GM10266 (cell line): ENCODE measurements around the gene MLLT10.
"Not testable (repeated sequence)": the region's sequence is repeated elsewhere in the genome, so short reads cannot be mapped to it uniquely, and the experiment has no call there.

Experiments used
- DNase-seq: peaks from one replicate; pipeline ENCODE4 v3.0.0; 2012; ENCODE audit errors: extremely low spot score
- CTCF ChIP-seq: IDR thresholded peaks from 2 replicates; pipeline ENCODE4 v1.5.1; 2012; ENCODE audit warnings: mild to moderate bottlenecking, low read depth; ENCODE audit not compliant: control insufficient read depth, insufficient read depth; ENCODE audit errors: missing control alignments

The MLLT10 gene

GRCh38 chr10:21707498-21707897 lies 173.5 kb downstream of the MLLT10 start:
- TF ChIP-seq CTCF = no peak
- DNase-seq = no peak

GRCh38 chr10:21712975-21713374 lies 178.9 kb downstream of the MLLT10 start:
- DNase-seq = no peak
- no peak for TF ChIP-seq CTCF

GRCh38 chr10:21715531-21716195 lies 181.6 kb downstream of the MLLT10 start:
- TF ChIP-seq CTCF = no peak
- DNase-seq = no peak

GRCh38 chr10:21717437-21718054 lies 183.5 kb downstream of the MLLT10 start:
- DNase-seq = not testable (repeated sequence)

- TF ChIP-seq CTCF = no peak
- DNase-seq = no peak
These were observed 185.5 kb downstream of the MLLT10 start for GRCh38 chr10:21719502-21719901.

GRCh38 chr10:21720090-21720489 lies 186.1 kb downstream of the MLLT10 start:
- TF ChIP-seq CTCF = no peak
- no peak for DNase-seq

GRCh38 chr10:21721000-21721665 lies 187.1 kb downstream of the MLLT10 start:
- no peak for TF ChIP-seq CTCF
- no peak for DNase-seq
